T follicular helper cell (primary cell): ENCODE data around the gene MLPH.

Experiments
- DNase-seq: peaks from one replicate; pipeline ENCODE4 v3.0.0-alpha.2; 2020; ENCODE audit warnings: low read depth

Gene MLPH

DNA sequence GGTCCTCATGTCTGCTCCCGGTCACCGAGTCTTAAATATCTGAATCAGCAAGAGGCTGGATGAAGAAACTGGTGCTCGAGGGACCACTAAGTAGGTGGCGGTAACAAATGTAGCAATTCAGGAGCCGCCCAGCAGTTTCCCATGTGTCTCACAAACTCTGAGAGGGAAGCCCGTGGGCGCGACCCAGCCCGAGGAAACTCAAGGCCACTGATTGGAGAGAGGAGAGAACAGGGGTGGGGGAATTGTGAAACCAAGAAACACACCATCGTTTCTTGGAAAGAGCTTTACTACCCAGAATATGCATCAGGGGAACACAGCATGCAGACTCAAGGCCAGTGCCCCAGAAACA, 10.8 kb downstream of the MLPH start:
- DNase-seq: no peak

DNA sequence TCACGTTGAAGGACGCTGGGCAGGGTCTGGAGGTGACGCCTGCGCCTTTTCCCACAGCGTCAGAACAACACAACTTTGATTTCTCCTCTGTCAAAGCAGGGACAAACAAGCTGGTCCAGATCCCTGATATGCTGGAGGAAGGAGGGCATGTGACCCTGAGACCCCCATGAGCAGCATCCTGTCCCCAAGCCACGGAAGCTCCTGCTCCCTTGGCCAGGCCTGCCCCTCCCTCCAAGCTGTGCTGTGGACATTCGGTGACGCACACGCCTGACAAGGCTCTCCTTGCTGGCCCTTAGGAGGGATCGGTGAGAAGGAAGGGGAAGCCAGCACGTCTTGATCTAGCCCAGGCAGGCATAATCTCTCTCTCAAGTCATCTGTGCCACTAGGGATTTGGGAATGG, 11.3 kb downstream of the MLPH start:
- DNase-seq: no peak

DNA sequence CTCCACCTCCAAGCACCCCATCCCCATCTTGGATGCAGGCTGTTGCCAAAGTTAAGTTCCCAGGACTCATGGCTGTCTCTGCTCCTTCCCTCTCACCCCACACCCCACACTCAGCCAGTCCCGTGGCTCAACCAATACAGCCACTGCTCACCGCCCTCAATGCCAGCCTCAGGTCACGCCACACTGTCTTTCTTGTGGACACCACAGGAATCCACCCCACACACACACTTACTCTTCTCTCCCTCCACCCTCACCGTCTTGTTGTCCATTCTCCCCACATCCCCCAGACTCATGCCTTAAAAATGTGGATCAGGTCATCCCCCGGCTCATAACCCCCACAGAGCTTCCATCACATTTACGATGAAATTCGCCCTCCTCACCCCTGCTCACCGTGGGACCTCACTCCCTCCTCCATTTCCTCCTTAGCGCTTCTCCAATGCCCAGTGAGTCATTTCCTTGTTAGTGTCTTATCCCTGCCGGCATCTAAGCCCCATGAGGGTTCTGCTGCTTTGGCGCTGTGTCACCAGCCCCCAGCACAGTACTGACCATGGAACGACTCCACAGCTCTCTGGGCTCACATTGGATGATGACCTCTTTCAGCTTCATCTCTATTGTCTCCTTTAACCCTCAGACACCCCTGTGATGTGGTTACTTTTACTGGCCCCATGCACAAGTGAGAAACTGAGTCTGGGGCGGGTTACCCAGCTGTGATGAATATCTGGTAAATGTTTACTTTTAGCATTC, 13.8 kb downstream of the MLPH start:
- DNase-seq: no peak

DNA sequence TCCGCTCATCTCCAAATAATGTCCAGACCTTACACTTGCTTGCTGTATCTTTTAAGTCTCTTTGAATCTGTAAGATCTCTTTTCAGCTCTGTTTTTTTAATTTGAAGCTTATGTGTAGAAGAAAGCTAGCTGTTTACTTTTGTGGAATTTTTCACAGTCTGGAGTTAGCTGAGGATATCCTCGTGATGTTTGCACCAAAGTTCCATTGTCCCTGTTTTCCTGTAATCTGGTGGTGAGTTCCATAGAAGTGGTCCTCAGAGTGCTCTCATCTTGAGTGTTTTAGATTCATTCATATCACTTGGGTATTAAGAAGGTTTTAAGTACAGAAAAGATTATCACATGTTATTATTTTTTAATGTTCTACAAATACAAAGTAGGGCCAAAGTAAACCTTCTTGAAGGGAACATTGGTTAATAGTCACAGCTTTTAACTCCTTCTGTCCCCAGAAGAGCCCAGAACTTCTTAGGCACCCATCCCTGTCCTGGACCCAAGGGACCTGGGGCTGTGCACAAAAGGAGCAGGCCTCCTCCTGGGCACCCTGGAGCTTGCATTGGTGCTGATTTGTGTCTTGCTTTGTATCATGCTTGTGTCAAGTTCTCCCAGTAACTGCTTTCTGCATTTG, 15.0 kb downstream of the MLPH start:
- DNase-seq: no peak

DNA sequence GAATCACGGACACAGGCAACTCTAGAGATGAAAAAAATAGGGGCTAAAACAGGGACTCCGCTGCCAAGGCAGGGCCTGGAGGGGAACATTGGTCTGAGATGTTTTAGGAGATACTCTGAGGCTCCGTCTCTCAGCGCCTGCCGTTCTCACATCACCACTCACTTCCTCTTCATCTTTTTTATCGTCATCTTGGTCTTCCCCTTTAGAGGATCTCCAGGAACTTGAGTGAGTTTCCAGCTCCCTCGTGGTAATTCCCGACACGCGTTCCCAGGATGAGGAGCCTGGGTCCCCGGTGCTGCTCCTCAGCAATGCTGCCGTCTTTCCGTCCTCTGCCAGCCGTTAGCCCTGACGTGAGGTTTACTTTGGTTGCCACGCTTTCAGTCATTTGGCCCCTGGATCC, 16.1 kb downstream of the MLPH start:
- no peak for DNase-seq

DNA sequence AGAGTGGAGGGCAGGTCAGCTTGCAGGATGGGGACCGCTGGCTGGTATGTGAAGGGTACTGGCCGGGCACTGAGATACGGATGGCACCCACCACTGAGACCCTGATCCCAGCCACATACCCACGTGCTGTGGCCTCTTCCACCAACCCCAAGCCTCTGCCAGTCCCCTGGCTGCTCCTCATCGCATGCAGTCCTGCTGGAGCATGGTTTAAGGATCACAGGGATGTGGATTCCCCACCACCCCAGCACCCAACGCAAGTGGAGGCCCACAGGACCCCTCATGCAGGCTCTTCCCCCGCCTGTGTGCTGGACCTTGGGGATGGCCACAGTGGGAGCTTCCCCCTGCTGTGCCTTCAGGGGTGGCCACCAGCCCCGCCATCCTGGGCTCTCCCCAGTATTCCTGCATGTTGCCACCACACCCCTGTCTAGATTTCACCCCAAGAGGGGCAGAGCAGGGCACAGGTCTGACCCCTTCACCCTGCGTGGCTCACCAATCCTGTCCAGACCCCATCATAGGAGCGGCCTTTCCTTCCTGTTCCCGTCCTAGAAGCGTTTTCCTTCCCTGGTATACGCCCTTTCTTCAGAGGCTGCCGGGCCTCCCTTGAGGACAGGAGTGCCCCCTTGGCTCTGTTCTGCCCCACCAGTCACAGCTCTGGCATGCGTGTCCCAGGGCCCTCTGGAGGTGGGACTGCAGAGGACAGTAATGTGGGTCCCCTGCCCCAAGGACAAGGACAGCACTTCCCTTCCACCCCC, 18.3 kb downstream of the MLPH start:
- DNase-seq: no peak

DNA sequence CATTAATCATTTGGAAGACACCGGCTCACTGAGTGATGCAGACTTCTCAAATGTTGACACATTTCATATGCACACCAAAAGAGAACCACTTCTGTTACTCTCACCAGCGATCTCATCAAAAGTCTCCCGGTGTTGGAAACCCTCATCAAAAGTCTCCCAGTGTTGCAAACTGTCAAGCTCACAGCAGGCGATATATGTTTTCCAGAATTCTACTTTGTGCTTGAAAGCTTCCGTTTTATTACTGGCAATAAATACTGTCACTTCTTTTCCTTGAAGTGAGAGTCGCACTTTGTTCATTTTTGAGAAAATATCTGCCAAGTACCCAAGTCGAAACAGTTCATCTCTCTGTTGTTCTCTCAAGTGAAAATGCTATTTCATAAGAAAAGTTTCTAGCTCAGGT, 20.5 kb downstream of the MLPH start:
- DNase-seq: no peak

DNA sequence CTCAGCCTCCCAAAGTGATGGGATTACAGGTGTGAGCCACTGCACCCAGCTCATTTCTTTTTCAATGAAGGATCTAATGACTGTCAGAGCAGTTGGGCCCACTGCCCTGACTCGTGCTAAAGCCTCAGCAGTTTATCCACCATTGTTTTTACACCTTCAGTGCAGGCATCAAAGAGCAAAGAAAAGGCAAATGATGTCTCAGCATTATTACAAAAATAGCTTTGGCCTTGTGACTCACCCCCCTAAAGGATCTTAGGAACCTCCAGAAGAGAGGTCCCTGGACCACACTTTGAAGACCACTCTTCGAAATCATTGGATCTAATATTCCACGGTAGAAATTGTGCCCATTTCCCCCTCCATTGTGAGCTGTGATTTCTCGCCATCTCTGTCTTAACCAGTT, 21.3 kb downstream of the MLPH start:
- no peak for DNase-seq

DNA sequence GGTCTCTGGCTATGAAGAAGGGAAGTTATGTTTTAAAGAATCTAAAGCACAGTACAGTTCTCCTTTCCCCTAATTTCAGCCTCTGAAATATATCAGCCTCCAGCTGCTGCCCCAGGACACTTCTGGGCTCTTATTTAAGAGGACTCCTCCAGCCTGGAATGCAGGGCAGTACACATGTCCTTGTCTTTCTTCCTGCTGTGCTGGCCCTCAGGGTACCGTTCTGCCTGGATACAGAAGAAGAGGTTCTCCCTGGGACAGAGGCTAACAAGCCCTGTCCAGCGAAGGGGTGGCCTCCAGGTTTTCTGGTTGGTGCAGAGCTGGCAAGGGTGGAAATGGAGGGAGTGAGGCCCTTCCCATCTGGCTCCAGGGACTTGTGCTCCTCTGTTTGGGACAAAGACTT, 22.1 kb downstream of the MLPH start:
- DNase-seq: no peak

DNA sequence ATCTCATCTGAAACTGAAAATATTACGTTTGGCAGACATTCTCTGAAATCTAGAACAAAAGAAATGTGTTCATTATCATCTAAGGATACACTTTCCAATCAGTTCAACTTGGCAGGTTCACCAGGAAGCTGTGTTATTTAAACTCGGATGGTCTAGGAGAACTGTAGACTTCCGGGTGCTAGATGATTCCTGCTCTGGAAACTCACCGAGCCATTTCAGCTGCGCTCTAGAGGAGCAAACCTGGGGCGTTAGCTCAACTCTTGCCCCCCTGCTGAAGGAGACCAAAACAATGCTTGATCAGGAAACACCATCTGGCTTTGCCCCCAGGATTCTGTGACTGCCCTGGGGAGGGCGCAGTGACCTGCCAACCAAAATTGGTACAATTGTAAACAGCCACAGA, 22.9 kb downstream of the MLPH start:
- no peak for DNase-seq

DNA sequence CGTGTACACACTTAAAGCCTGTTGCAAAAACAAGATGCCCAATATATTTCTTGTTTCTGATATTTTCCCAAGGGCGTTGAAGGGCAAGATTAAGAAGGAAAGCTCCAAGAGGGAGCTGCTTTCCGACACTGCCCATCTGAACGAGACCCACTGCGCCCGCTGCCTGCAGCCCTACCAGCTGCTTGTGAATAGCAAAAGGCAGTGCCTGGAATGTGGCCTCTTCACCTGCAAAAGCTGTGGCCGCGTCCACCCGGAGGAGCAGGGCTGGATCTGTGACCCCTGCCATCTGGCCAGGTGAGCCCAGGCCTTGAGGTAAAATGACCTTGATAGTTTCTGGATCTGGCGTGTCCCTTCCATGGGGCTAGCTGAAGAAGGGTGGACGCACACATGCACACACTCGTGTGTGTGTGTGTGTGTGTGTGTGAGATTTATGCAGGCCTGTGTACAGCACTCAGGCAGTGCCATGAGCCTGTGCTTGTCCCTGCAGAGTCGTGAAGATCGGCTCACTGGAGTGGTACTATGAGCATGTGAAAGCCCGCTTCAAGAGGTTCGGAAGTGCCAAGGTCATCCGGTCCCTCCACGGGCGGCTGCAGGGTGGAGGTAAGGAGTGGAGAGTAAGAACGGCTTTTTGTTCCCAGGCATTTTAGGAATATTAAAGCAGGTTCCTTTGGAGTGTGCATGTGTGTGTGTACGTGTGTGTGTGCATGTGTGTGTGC, 23.6 kb downstream of the MLPH start:
- no peak for DNase-seq

DNA sequence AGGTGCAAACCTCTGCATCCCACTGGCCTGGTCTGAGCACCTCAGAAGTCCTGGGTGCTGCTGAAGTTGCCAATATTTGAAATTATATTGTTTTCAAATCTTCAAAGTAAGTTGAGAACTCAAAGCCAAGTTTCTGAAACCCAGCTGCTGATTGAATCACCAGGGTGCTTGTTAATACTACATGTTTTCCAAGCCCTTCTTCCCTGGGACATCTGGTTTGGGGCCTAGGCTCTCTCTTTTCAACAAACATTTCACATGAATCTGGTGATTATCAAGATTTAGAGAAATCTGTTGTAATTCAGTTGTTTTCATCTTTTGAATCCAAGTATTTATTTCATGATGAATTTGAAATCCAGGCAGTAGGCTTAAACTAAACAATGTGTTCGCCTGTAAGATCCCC, 24.4 kb downstream of the MLPH start:
- no peak for DNase-seq

DNA sequence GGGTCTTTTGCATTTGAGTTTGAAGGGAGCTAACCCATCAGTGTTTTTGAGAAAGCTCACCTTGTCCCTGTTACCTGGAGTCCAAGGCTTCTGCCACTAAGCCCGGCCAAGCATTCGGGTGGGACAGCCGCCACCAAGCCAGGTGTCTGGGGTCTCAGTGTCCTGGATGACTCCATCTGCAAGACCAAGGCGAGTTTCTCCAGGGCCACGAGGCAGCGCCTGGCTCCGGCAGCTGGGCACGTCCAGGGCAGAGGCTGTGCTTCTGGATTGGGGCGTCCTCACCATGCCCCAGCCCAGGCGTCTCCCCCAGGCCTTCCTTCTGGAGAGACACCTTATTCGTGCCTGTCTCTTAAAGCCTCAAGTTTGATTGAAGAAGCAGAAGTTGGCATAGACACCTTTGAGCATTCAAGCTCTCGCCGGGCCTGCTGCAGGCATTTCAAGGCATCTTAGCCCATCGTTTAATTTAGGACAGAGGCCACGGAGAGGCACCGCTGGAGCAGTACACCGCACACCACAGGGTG, 24.9 kb downstream of the MLPH start:
- no peak for DNase-seq

DNA sequence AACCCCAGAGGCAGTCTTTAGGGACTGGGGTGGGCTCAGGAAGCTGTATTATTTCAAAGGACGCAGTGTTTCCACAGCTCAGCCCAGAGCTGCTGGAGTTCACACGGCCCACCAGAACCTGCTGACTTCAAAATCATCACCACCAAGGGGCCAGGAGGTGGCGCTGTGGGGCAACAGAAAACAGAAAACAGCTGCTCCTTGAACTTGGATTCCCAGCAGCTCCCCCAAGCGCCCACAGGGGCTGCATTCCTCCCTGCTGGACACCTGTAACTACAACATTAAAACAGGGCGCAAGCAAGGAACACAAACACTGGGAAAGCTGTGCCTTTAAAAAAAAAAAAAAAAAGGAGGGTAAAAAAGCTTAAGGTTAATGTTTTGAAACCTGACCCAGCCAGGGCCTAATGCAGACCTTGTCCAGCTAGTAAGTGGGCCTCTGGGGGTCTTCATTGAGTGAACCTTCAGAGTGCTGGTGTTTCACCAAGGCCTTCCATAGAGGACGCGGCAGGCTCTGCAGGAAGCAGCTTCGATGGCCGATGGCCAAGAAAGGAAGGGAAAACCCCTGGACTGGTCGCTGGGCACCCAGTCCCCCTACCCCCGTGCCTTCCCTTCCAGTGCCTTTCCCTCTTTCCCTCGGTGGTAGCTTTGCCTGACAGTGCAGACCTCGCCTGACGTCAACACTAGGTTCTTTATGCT, 25.9 kb downstream of the MLPH start:
- peak; percentile 66 for DNase-seq

DNA sequence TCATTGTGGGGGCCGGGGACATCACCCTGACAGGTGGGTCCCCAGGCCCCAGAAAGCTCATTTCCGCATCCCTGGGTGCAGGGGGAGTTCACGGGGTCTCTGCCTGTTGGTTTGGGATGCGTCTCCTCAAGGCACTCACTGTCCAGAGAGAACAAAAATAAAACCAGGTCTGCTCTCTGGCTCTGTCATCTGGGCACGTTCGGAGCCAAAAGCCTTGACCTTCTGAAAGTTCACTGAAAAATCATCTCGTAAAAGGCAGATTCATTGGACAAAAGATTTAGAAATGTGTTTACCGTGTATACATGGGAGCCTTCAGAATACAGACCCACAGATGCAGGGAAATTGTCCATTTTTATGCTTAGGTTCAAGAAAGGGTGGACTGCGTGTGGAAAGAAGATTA, 26.6 kb downstream of the MLPH start:
- DNase-seq: no peak

DNA sequence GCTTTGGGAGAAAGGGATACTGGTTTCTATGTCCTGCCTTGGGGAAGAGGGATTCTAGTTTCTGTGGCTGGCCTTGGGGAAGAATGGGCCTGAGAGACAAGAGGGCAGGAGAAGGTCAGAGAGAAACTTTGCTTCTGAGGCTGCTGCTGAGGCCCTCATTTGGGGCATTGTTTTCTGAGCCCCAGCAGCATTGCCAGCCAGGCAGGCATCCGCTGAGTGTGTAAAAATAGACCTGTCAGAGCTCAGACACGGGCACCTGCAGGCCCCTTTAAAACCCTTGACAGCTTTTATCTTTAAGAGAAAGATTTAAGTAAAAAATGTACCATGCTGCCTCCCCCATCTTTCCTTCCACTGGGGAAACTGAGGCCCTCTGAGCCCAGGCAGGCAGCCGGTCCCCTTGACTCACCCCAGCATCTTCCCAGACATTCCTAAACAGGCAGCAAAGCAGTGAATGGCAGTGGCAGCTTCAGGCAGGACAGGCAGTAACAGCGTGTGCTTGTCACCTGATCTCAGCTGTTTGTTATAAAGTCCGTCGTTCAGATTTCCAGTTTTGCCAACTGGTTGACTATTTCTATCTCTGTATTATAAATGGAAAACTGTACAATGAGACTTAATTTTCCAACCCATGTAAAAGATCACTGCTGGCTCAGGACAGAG, 27.6 kb downstream of the MLPH start:
- DNase-seq: no peak

DNA sequence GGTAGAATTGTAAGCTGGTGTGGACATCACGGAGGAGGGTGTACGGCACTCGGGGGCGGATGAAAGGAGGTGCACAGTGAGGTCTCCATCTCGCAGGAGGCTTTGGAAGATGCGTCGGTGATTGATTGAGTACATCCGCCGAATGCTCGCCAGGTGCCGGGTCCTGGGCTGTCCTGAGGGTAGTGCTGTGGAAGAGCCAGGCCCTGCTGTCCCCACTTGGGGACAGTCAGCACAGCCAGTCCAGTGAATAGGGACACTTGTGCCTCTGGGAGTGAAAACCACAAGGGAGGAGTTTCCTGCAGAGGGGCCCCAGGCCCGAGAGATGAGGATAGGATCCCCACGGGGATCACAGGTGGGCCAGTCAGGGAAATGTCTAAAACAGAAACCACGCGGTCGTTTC, 28.1 kb downstream of the MLPH start:
- no peak for DNase-seq

DNA sequence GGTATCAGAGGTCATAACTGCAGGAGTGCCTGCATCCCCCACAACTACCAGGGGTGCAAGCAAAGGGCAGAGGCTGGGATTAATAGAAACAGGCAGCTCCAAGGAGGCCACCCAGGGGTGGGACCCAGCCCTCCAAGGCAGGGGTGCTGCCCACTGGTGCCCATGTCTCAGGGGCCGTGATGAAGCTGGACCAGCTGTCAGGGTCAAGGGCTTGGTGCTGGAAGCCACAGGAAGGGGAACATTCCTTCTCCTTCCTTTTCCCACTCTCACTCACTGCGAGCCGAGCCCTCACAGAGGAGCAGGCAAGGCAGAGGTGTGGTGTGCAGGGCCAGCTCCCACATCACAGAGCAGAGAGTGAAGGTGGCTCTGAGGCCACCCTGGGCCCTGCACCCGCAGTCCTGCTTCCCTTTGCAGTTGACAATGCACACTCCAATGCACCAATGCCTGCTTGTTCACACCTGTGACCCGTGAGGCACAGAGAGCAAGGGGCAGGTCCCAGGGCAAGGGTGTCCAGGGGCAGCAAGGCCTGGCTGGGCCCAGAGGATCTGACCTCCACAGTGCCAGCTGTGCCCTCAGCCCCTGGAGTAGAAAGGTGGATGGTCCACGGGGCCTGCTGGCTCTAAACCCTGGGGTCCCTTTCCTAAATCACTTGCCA, 28.7 kb downstream of the MLPH start:
- no peak for DNase-seq

DNA sequence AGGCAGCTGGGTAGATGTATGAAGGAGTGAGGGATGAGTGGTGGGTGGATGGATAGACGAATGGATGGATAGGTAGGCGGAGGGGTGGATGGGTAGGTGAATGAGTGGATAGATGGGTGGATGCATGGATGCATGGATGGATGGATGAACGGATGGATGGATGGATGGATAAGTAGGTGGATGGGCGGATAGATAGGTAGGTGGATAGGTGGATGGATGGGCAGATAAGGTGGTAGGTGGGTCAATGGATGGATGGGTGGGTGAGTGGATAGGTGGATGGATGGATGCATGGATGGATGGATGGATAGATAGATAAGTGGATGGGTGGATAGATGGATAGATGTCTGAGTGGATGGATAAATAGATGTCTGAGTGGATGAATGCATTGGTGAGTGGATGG, 30.1 kb downstream of the MLPH start:
- no peak for DNase-seq

DNA sequence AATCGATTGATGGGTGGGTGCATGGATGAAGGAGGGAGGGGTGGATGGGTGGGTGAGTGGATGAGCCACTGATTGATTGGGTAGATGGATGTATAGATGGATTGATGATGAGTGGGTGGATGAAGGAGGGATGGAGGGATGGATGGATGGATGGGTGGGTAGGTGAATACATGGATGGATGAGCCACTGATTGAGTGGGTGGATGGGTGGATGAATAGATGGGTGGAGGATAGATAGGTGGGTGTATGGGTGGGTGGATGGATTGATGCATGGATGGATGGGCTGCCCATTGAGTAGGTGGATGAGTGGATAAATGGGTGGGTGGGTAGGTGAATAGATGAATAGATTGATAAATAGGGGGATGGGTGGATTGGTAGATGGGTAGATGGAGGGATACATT, 30.9 kb downstream of the MLPH start:
- no peak for DNase-seq
